ENCODE data around the gene AKAP5.

AKAP5 gene

GRCh38 chr14:64465191-64465822 lies at the start of gene AKAP5:
Gene AKAP5, plus strand, starts transcription at chr14:64465499. Its CDS starts 2,896 bp downstream, at chr14:64468395.
- peak; percentile 29 to 42 for DNase-seq (ENCODE audit: low read depth in 2 of 2)

- no peak for DNase-seq (ENCODE audit: low read depth in 2 of 2)
Measured at GRCh38 chr14:64416348-64416932, 48.9 kb upstream of the AKAP5 start.

GRCh38 chr14:64417055-64417770 lies 48.1 kb upstream of the AKAP5 start:
- no peak for DNase-seq (ENCODE audit: low read depth in 2 of 2)

GRCh38 chr14:64417771-64418125 lies 47.6 kb upstream of the AKAP5 start:
- no peak for DNase-seq (ENCODE audit: low read depth in 2 of 2)

GRCh38 chr14:64419003-64419402 lies 46.3 kb upstream of the AKAP5 start:
- DNase-seq (ENCODE audit: low read depth in 2 of 2): no peak

GRCh38 chr14:64421166-64421565 lies 44.1 kb upstream of the AKAP5 start:
- no peak for DNase-seq (ENCODE audit: low read depth in 2 of 2)

- no peak for DNase-seq (ENCODE audit: low read depth in 2 of 2)
Measured at GRCh38 chr14:64422005-64422404, 43.3 kb upstream of the AKAP5 start.

GRCh38 chr14:64422756-64423155 lies 42.5 kb upstream of the AKAP5 start:
- DNase-seq (ENCODE audit: low read depth in 2 of 2): no peak

- no peak for DNase-seq (ENCODE audit: low read depth in 2 of 2)
Measured at GRCh38 chr14:64423987-64424386, 41.3 kb upstream of the AKAP5 start.

GRCh38 chr14:64434528-64434927 lies 30.8 kb upstream of the AKAP5 start:
- DNase-seq (ENCODE audit: low read depth in 2 of 2): no peak

- DNase-seq (ENCODE audit: low read depth in 2 of 2): no peak
Measured at GRCh38 chr14:64438181-64438841, 27.0 kb upstream of the AKAP5 start.

GRCh38 chr14:64439141-64439540 lies 26.2 kb upstream of the AKAP5 start:
- no peak for DNase-seq (ENCODE audit: low read depth in 2 of 2)

GRCh38 chr14:64440494-64440893 lies 24.8 kb upstream of the AKAP5 start:
- DNase-seq (ENCODE audit: low read depth in 2 of 2): no peak

GRCh38 chr14:64442300-64442988 lies 22.9 kb upstream of the AKAP5 start:
- DNase-seq (ENCODE audit: low read depth in 2 of 2): no peak

GRCh38 chr14:64444140-64444539 lies 21.2 kb upstream of the AKAP5 start:
- DNase-seq (ENCODE audit: low read depth in 2 of 2): no peak

- peak in 1 of 2 donors; percentile 12 for DNase-seq (ENCODE audit: low read depth in 2 of 2)
Measured at GRCh38 chr14:64444984-64445845, 20.1 kb upstream of the AKAP5 start.

GRCh38 chr14:64447876-64448670 lies 17.2 kb upstream of the AKAP5 start:
- peak in 1 of 2 donors; percentile 11 for DNase-seq (ENCODE audit: low read depth in 2 of 2)

GRCh38 chr14:64450255-64450654 lies 15.0 kb upstream of the AKAP5 start:
- no peak for DNase-seq (ENCODE audit: low read depth in 2 of 2)

- no peak for DNase-seq (ENCODE audit: low read depth in 2 of 2)
Measured at GRCh38 chr14:64454671-64455070, 10.6 kb upstream of the AKAP5 start.

Measured in stimulated activated CD8-positive, alpha-beta memory T cell treated with anti-CD3 and anti-CD28 coated beads, Interleukin-2, amount 100 ng/mL, for 1 hour (primary cell).